Endometrial microvascular endothelial cells (primary cell): ENCODE results near the gene IL1RAPL1. TPM values are rescaled to one million over a fixed set of nuclear protein-coding genes. Genes with fewer than 3 reads are reported as not detected.

Experiments used
- in situ Hi-C: cut with HindIII; loops from 2 replicates; pipeline ENCODE4 v1.10.0; 2017; ENCODE audit warnings: low sequenced_read_pairs, low pct_unique_long_range_greater_than_20kb; ENCODE audit errors: inconsistent ontology term
- total RNA-seq: library from RNA; depleted of rRNA; stranded (reverse); fragments of >200 nt; gene quantifications from one replicate; pipeline ENCODE4 v1.2.3, GENCODE V29; 2015; ENCODE audit errors: inconsistent ontology term

IL1RAPL1 gene
- total RNA-seq, 1 donor from 2014 or later = 0.28 TPM

- in situ Hi-C loops = no loop called here
These were observed 585.6 kb downstream of the IL1RAPL1 start for GRCh38 chrX:29172880-29173279.

DNA sequence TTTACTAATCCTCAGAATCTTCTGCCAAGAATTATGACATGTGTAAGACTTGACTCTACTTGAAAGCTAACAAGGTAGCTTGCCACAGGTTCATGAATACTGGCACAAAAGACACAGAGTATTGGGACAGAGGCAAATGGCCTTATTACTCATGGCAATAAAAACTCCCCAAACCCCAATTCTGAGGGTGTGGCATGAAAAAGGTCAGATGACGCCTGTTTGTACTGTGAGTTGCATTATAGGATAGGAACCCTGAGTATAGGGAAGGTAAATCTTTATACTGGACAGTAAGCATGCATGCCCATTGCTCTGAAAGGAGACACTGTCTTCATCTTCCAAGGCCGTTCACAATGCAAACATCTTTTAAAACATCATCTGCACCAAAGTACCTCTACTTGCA is 600.0 kb downstream of the IL1RAPL1 start:
- in situ Hi-C loops = no loop called here

DNA sequence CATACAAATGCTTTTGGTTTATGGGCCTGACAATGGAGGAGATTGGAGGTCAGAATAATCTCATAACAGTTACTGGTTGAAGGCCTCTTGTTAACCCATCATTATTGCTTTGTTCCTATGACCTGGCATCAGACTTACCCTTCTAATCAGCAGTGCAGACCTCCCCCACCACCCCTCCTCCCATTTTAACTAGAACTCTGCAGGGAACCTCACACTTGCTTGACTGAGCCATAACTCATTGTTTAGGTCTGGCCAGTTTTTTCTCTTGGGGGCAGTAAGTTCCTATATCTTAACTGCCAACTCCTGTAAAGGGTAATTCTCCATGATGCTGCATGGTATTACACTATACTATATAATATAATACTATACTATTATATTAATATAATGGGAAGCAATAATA is 609.3 kb downstream of the IL1RAPL1 start:
- in situ Hi-C loops = no loop called here

DNA sequence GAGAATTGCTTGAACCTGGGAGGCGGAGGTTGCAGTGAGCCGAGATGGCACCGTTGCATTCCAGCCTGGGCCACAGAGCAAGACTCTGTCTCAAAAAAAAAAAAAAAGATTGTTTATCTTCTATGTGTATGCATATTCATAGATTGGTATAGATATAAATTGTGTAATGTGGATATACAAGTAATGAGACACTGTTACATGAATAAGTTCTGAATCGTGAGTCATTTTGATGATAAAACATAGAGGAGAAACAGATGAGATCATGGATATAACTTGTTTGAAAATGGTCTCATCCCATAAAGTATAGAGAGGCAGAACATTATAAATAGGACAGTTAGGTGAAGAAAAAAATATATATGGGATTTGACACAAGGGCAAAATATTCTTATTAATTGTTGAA is 628.0 kb downstream of the IL1RAPL1 start:
- in situ Hi-C loops = no loop called here

- in situ Hi-C loops = no loop called here
These were observed 638.4 kb downstream of the IL1RAPL1 start for GRCh38 chrX:29225670-29226069.

DNA sequence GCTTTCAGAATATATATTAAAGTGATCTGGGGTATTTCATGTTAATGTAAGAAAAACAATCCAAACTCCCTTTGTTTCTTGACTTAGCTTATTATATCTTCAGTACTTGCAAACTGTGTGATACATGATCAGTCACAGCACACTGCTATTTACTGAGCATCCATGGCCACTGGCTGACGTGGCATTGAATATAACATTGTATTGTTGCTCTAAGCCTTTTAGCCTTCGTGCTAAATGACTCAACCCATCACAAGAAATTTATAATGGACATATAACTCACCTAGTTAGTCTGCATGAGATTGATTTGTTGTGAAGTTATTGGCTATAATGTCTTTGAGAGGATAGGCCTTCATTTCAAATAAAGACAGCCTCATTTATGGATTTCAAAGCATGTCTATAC is 642.6 kb downstream of the IL1RAPL1 start:
- in situ Hi-C loops = no loop called here

DNA sequence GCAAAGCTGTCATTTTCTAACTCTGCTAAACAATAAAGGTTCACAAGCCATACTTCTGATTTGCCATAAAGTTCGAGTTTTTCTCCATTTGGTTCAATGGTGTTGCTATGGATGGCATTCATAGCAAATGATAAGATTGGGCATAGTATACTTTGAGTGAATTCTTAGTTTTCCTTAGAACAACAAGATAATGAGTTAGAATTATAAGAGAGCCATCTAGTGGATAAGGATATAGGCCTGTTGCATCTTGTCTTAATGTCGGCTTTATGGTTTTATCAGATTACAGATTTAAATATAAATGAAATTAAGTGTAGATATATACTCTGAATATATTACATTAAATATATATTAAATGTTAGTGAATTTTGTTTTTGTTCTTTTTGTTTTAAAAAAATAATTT is 644.6 kb downstream of the IL1RAPL1 start:
- in situ Hi-C loops = no loop called here

DNA sequence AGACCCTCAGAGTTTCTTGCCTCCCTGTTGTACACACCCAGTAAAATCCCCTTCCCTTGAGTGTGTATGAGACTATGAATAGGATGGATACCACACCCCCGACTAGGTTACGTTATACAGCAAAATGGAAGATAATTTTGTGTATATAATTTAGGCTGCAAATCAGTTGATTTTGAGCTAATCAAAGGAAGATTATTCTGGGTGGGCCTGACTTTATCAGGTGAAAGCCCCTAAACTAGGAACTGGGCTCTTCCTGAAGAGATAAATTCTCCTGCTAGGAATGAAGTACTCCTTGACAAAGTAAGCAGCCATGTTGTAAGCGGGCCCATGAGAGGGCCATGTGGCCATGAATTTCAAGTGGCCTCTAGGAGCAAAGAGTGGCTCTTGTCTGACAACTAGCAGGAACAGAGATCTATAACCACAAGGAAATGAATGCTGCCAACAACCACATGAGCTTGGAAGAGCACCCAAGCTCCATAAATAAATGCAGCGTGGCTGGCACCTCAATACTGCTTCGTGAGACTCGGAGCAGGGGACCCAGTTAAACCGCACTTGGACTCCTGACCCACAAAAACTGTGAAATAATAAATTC is 646.4 kb downstream of the IL1RAPL1 start:
- in situ Hi-C loops = no loop called here

GRCh38 chrX:29237972-29238371 is 650.7 kb downstream of the IL1RAPL1 start:
- in situ Hi-C loops = no loop called here

DNA sequence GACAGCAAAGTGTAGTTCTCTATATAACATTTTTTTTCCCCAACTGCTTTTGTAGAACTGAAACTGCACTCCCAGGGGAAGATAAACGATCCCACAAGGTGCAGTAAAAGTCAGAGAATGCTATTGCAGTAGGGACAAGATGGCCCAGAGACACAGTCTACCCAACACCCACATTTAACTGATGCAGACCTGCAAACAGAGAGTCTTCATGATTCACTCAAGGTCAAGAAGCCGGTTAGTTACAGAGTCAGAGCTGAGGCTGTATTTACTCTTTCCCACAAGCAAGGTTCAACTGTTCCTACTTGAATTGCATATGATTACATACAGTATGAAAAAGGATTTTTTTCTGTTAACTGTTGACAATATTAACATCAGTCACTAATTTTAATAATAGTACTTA is 654.6 kb downstream of the IL1RAPL1 start:
- in situ Hi-C loops = no loop called here

DNA sequence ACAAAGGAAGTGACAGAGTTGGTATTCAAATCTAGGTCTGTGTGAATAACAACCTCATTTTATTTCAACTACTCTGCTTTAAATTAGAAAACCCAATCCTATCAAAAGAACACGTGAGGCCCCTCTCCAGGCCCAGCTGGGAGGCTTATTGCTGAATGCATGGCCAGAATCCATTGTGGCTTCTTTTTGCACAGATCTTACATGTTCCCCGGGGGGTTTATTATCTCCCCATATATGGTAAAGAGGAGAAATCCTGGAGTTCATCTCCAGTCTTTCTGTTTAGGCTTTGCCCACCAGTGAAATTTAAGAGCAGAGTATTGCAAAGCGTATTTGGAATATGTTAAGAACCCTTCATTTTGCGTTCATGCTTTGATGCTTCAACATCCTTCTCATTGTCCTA is 655.6 kb downstream of the IL1RAPL1 start:
- in situ Hi-C loops = no loop called here

- in situ Hi-C loops = no loop called here
These were observed 656.7 kb downstream of the IL1RAPL1 start for GRCh38 chrX:29243942-29244341.

DNA sequence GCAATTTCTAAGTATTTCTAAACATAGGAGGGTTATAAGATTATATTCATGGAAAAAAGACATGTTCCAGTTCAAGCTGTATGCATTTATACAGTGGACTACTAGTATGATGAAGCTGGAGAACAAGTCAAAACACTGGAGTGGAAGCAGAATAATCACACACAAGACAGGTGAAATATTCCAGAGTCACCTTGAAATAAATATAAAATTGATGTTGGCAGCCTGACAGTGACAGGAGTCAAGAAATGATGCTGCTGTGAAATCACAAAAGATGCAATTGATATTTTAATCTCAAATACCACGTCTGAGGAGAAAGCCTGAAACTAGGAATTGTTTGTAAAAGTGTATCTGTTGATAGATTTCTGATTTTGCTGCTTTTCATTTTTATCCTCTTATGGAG is 667.3 kb downstream of the IL1RAPL1 start:
- in situ Hi-C loops = no loop called here

- in situ Hi-C loops = no loop called here
These were observed 670.3 kb downstream of the IL1RAPL1 start for GRCh38 chrX:29257521-29257920.

- in situ Hi-C loops = no loop called here
These were observed 682.1 kb downstream of the IL1RAPL1 start for GRCh38 chrX:29269390-29269789.

DNA sequence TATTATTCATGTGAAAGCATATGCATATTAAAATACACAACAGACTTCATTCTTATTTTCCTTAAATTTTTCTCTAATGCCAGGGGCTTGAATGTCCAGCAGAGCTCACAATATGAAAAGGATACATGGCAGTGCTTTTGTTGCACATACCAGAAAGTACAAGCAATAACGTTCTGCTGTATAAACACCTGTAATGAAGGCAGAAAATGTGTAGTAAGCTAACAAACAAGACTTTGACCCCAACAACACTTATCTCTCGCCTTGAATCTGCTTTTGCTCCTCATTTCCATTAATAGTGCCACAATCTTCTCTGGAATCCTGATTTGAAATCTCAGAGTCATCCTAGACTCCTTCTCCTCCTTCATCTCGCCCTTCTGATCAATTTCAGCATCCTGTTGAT is 687.3 kb downstream of the IL1RAPL1 start:
- in situ Hi-C loops = no loop called here

DNA sequence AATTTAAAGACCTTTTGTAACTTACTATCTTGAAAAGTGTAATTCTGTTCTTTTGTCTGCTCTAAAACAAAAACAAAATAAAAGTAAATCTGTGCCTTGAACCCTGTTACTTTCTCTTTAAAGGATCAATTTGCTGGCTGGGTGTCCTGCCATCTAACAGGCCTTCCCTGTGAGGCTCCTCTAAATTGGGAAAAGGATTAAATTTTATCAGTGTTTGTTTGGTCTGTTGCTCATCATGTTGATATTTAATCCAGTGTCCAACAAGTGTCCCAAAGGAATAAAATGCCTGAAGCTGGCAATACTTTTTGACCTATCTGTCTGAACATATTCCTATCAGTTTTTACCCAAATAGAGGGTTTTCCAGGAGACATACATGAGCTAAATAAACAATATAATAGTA is 688.7 kb downstream of the IL1RAPL1 start:
- in situ Hi-C loops = no loop called here

DNA sequence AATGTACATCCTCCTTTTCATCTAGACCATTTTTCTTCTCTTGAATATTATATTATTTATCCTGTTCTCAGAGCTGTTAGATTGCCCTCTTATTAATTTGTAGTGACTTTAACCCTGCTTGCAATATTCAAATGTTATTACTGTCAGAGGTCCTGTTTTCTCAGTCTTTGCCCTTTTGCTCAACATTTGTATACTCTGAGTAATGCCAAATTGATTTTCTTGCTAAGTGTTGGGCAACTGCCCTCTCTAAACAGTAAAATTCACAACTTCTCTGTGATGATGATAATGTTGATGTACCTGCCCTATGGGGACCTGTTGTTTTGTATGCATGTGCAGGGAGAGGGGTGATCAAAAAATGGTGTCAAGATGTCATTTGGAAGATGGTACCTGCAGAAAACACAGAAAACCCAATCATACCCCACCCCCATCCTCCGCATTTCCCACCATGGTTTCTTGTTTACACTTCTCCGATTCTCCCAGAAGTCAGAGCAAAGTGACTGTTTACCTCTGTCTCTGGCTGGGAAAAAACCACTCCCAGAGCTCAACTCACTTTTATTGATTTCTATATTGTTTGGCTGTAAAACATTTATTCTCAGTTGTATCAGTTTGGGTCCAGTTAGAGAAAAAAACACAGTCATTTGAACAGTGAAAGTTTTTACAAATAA is 694.0 kb downstream of the IL1RAPL1 start:
- in situ Hi-C loops = no loop called here

DNA sequence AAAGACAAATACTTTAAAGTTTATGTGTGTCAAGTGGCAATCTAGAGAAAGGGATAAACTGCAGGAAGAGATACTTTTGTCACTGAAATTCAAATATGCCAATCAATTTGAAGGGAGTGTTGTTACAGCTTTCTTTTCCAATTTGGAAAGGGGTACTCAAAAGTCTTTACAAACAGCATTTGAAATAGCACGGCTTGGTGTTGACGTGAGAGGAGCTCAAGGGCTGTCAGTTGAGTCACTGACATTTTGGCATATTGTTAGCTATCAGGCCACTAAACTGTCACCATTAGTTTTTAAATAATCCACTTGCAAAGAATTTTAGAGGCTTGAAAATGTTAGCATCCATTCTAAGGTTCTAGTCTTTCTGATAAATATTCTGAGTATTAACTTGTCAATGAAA is 698.4 kb downstream of the IL1RAPL1 start:
- in situ Hi-C loops = no loop called here

- in situ Hi-C loops = no loop called here
These were observed 708.9 kb downstream of the IL1RAPL1 start for GRCh38 chrX:29295987-29296680.
